ENCODE results near the gene RTTN.

The RTTN gene

DNA sequence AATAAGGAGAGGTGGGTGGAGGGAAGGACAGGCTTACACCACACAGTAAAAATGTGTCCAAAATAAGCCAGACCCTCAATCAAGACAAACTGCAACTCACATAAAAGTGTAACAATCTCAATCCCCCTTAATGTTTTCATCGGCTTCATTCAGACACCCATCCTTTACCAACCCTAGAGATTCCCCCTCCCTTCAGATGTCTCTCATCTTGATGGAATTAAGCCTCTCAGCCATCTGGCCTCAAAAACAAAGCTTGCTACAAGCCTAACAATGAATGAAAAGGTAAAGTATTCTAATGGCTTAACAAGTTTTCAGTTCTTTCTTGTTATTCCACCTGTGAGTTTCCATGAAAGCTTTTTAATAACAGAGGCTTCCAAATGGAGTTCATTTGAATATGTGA lies 5.2 kb downstream of the RTTN start:
- Histone ChIP-seq H3K27ac (ENCODE audit: low read length) (no peak overlapping the region), H3K36me3 (replicated peaks; ENCODE audit: insufficient read depth, low read length) (0 out of 2 replicates have a peak, but pooled peaks cover 3% of the 10 kb centered on the region), H3K4me2 (ENCODE audit: low read depth, low read length) (no peak overlapping the region)

GRCh38 chr18:70197844-70198243 lies 7.6 kb downstream of the RTTN start:
- H3K36me3 ChIP-seq (replicated peaks; ENCODE audit: insufficient read depth, low read length): peaks cover 10% of the 10 kb centered on the region; the same call in 1 of the 2 replicates
- H3K4me3 ChIP-seq (ENCODE audit: low read length): no peak overlapping the region
- TF ChIP-seq EZH2phosphoT487 (IDR thresholded peaks at IDR 0.05; ENCODE audit: low read length): no peak
- TF ChIP-seq, protein P1, sequence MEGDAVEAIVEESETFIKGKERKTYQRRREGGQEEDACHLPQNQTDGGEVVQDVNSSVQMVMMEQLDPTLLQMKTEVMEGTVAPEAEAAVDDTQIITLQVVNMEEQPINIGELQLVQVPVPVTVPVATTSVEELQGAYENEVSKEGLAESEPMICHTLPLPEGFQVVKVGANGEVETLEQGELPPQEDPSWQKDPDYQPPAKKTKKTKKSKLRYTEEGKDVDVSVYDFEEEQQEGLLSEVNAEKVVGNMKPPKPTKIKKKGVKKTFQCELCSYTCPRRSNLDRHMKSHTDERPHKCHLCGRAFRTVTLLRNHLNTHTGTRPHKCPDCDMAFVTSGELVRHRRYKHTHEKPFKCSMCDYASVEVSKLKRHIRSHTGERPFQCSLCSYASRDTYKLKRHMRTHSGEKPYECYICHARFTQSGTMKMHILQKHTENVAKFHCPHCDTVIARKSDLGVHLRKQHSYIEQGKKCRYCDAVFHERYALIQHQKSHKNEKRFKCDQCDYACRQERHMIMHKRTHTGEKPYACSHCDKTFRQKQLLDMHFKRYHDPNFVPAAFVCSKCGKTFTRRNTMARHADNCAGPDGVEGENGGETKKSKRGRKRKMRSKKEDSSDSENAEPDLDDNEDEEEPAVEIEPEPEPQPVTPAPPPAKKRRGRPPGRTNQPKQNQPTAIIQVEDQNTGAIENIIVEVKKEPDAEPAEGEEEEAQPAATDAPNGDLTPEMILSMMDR (IDR thresholded peaks at IDR 0.05; ENCODE audit: low read length): no peak
- TF ChIP-seq EZH2 (optimal IDR thresholded peaks at IDR 0.05; ENCODE audit: low read depth, low read length): no peak

More for the DNA sequence above, 5.2 kb downstream of the RTTN start:
- Histone ChIP-seq H3K9me2 (replicated peaks; ENCODE audit: insufficient read depth, low read length) (no peaks in the 10 kb centered on the region), H3K9me3 (replicated peaks; ENCODE audit: insufficient read depth, low read length) (no peaks in the 10 kb centered on the region), H3K4me1 (ENCODE audit: low read length) (peaks cover 14% of the 10 kb centered on the region), H3K27me3 (replicated peaks; ENCODE audit: insufficient read depth, low read length) (no peaks in the 10 kb centered on the region), H3K9ac (ENCODE audit: low read length) (no peak overlapping the region), H4K20me1 (ENCODE audit: insufficient read depth, low read length) (no peaks in the 10 kb centered on the region), H3K4me3 (ENCODE audit: low read length) (no peak overlapping the region), H3F3A (ENCODE audit: insufficient read depth, low read length) (peaks cover 5% of the 10 kb centered on the region), H2AFZ (ENCODE audit: low read length) (no peak overlapping the region), H3K79me2 (ENCODE audit: low read length) (peaks cover 27% of the 10 kb centered on the region)
- TF ChIP-seq EZH2 (optimal IDR thresholded peaks at IDR 0.05; ENCODE audit: low read depth, low read length) (no peak), EZH2phosphoT487 (IDR thresholded peaks at IDR 0.05; ENCODE audit: low read length) (no peak)
- TF ChIP-seq, protein P1 (IDR thresholded peaks at IDR 0.05; ENCODE audit: low read length): no peak
- DNase-seq: no peak

GRCh38 chr18:70197026-70197425 lies 8.5 kb downstream of the RTTN start:
- Histone ChIP-seq H3K27me3 (replicated peaks; ENCODE audit: insufficient read depth, low read length) (no peaks in the 10 kb centered on the region), H3K4me3 (ENCODE audit: low read length) (no peak overlapping the region), H3K79me2 (ENCODE audit: low read length) (peaks cover 15% of the 10 kb centered on the region), H3K9me2 (replicated peaks; ENCODE audit: insufficient read depth, low read length) (no peaks in the 10 kb centered on the region), H3K4me1 (ENCODE audit: low read length) (peaks cover 29% of the 10 kb centered on the region), H2AFZ (ENCODE audit: low read length) (no peak overlapping the region), H3K9ac (ENCODE audit: low read length) (no peak overlapping the region), H3K9me3 (replicated peaks; ENCODE audit: insufficient read depth, low read length) (no peaks in the 10 kb centered on the region), H3K27ac (ENCODE audit: low read length) (no peak overlapping the region), H3K4me2 (ENCODE audit: low read depth, low read length) (no peak overlapping the region), H3K36me3 (replicated peaks; ENCODE audit: insufficient read depth, low read length) (peaks cover 10% of the 10 kb centered on the region; the same call in 1 of the 2 replicates), H3F3A (ENCODE audit: insufficient read depth, low read length) (peaks cover 21% of the 10 kb centered on the region), H4K20me1 (ENCODE audit: insufficient read depth, low read length) (no peaks in the 10 kb centered on the region)
- no peak for DNase-seq
- no peak for TF ChIP-seq EZH2 (optimal IDR thresholded peaks at IDR 0.05; ENCODE audit: low read depth, low read length)

More at GRCh38 chr18:70197844-70198243, 7.6 kb downstream of the RTTN start:
- Histone ChIP-seq H3K9me2 (replicated peaks; ENCODE audit: insufficient read depth, low read length) (no peaks in the 10 kb centered on the region), H3K27ac (ENCODE audit: low read length) (no peak overlapping the region), H3K9me3 (replicated peaks; ENCODE audit: insufficient read depth, low read length) (no peaks in the 10 kb centered on the region), H4K20me1 (ENCODE audit: insufficient read depth, low read length) (no peaks in the 10 kb centered on the region), H3K4me2 (ENCODE audit: low read depth, low read length) (no peak overlapping the region), H3K9ac (ENCODE audit: low read length) (no peak overlapping the region), H3F3A (ENCODE audit: insufficient read depth, low read length) (peaks cover 21% of the 10 kb centered on the region), H3K79me2 (ENCODE audit: low read length) (peaks cover 15% of the 10 kb centered on the region), H3K4me1 (ENCODE audit: low read length) (peaks cover 27% of the 10 kb centered on the region), H3K27me3 (replicated peaks; ENCODE audit: insufficient read depth, low read length) (no peaks in the 10 kb centered on the region), H2AFZ (ENCODE audit: low read length) (no peak overlapping the region)
- no peak for DNase-seq

DNA sequence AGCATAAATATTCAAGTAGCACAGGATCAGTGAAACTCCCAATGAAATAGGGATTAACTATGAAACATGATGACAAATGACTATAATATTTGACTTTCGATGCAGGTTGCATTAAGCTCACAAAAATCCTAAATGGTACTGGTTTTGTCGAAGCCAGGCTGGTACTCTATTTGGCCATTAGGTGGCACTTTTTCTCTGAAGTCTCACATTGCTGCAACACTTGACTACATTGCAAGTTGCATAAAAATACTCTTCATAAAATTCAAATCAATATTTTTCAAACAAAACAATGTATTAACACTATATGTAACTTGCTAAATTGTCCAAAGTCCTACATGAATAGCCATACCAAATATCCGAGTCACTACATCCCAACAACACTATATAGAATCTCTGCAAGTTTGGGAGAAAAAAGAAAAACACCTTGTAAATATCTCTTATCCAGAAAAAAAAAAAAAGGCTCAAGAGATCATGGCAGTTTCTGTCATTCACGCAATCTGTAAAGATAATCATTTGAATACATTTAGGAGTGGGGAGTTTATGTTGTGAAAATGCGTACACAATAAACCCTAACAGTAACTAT lies 9.5 kb downstream of the RTTN start:
- H3K9me3 ChIP-seq (replicated peaks; ENCODE audit: insufficient read depth, low read length): no peaks in the 10 kb centered on the region
- peak overlapping the region; percentile 91 for H3K27ac ChIP-seq (ENCODE audit: low read length)
- no peaks in the 10 kb centered on the region for H3K9me2 ChIP-seq (replicated peaks; ENCODE audit: insufficient read depth, low read length)
- peak overlapping the region; percentile 34 for H3K4me3 ChIP-seq (ENCODE audit: low read length)
- peaks cover 9% of the 10 kb centered on the region; the same call in 1 of the 2 replicates for H3K36me3 ChIP-seq (replicated peaks; ENCODE audit: insufficient read depth, low read length)
- H4K20me1 ChIP-seq (ENCODE audit: insufficient read depth, low read length): no peaks in the 10 kb centered on the region
- H3K27me3 ChIP-seq (replicated peaks; ENCODE audit: insufficient read depth, low read length): no peaks in the 10 kb centered on the region
- H3K4me2 ChIP-seq (ENCODE audit: low read depth, low read length): peak overlapping the region; percentile 86
- TF ChIP-seq EZH2phosphoT487 (IDR thresholded peaks at IDR 0.05; ENCODE audit: low read length) (no peak), EZH2 (optimal IDR thresholded peaks at IDR 0.05; ENCODE audit: low read depth, low read length) (no peak)
- TF ChIP-seq, protein P1 (IDR thresholded peaks at IDR 0.05; ENCODE audit: low read length): peak; percentile 83
- peaks cover 21% of the 10 kb centered on the region for H3F3A ChIP-seq (ENCODE audit: insufficient read depth, low read length)
- H3K4me1 ChIP-seq (ENCODE audit: low read length): peaks cover 30% of the 10 kb centered on the region
- peaks cover 11% of the 10 kb centered on the region for H3K79me2 ChIP-seq (ENCODE audit: low read length)
- peak; percentile 62 for DNase-seq
- no peak overlapping the region for H2AFZ ChIP-seq (ENCODE audit: low read length)
- H3K9ac ChIP-seq (ENCODE audit: low read length): peak overlapping the region; percentile 60
